A673 (cell line): Measurements from ENCODE around the gene NUDT3.

Experiments used
- CTCF ChIP-seq: fragments of 300-800, 200-600 bp; sonication (generic); conservative IDR thresholded peaks from 2 replicates; pipeline ENCODE4 v1.5.1; 2017; ENCODE audit warnings: low read depth, mild to moderate bottlenecking, antibody characterized with exemption, low read length, moderate library complexity, mixed read lengths
- EZH2 ChIP-seq: fragments of 200-600 bp; sonication (generic); IDR thresholded peaks from 2 replicates; pipeline ENCODE4 v1.6.1; 2017; ENCODE audit warnings: borderline replicate concordance, low read depth, mild to moderate bottlenecking, mixed read lengths, antibody characterized with exemption, low read length; ENCODE audit not compliant: poor library complexity, severe bottlenecking

GRCh38 chr6:34317882-34318498 is 74.5 kb downstream of the NUDT3 start:
- TF ChIP-seq CTCF (no peak), EZH2 (no peak)
